Measurements from ENCODE around the gene CRHR2. TPM values are rescaled to one million over a fixed set of nuclear protein-coding genes. Genes with fewer than 3 reads are reported as not detected.
A peak's percentile ranks its signal among the peaks of the same experiment; 100 is the strongest.

The CRHR2 gene
- total and polyA plus RNA-seq, 3 experiments from 2014 or later: not detected

- Histone ChIP-seq H3K9me3 (ENCODE audit: low read length) (peaks cover 11% of the 10 kb centered on the region), H3K27me3 (ENCODE audit: insufficient read depth, low read length, poor library complexity, severe bottlenecking) (no peaks in the 10 kb centered on the region), H3K36me3 (ENCODE audit: insufficient read depth, low read length) (no peaks in the 10 kb centered on the region), H3K27ac (ENCODE audit: low read depth, low read length) (no peak overlapping the region), H3K4me3 (ENCODE audit: low read length) (no peak overlapping the region), H3K4me1 (ENCODE audit: insufficient read depth, low read length) (no peaks in the 10 kb centered on the region)
- DNase-seq: no peak
- peaks cover 0 to 2% of the 10 kb centered on the region in 2 donors for H3K27me3 Mint-ChIP-seq
- H3K27ac Mint-ChIP-seq: no peak overlapping the region
- H3K36me3 Mint-ChIP-seq: peaks cover 12 to 42% (median 20%) of the 10 kb centered on the region in 3 donors
- H3K9me3 Mint-ChIP-seq: peaks cover 14 to 24% (median 21%) of the 10 kb centered on the region in 5 donors
- no peaks in the 10 kb centered on the region for H3K4me1 Mint-ChIP-seq
- CTCF ChIA-PET: interaction anchor here (1.0 kb wide), 1 partner anchor 10 kb away, joined by 3 read pairs; no protein-coding TSS in a partner anchor
- POLR2A ChIA-PET: no interaction called here
- H3K4me3 Mint-ChIP-seq: no peak overlapping the region
These were observed 31.9 kb upstream of the CRHR2 start for GRCh38 chr7:30714129-30714528.

DNA sequence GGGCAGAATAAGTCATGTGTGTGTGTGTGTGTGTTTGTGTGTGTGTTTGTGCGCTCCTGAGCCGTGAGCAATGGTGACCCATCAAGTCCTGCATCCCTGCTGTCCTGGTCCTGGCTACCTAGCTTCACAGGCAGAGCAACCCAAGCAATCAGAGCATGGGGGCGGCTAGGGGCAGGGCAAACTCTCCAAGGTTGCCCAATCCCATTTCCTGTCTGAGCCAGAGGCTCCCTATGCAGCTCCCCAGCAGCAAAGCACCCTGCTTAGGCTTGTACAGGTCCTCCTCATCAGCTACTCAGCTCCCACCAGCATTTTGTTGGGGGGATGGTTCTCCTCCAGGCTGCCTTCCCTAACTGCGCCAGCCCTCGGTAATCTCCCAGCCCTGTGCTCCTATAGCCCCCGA lies 31.1 kb upstream of the CRHR2 start:
- ChIA-PET POLR2A (no interaction called here), CTCF (interaction anchor here (1.0 kb wide), 1 partner anchor 9 kb away, joined by 3 read pairs; no protein-coding TSS in a partner anchor)
- Mint-ChIP-seq H3K36me3 (peaks cover 12 to 34% (median 14%) of the 10 kb centered on the region in 3 donors), H3K9me3 (peaks cover 10 to 17% (median 13%) of the 10 kb centered on the region in 5 donors), H3K27me3 (peaks cover 0 to 2% of the 10 kb centered on the region in 2 donors), H3K4me1 (no peaks in the 10 kb centered on the region), H3K4me3 (no peak overlapping the region), H3K27ac (peak overlapping the region in 1 of 8 donors; percentile 85)
- no peak overlapping the region for H3K27ac ChIP-seq (ENCODE audit: low read depth, low read length)
- H3K4me3 ChIP-seq (ENCODE audit: low read length): no peak overlapping the region
- H3K27me3 ChIP-seq (ENCODE audit: insufficient read depth, low read length, poor library complexity, severe bottlenecking): no peaks in the 10 kb centered on the region
- DNase-seq: no peak
- H3K36me3 ChIP-seq (ENCODE audit: insufficient read depth, low read length): no peaks in the 10 kb centered on the region
- no peaks in the 10 kb centered on the region for H3K4me1 ChIP-seq (ENCODE audit: insufficient read depth, low read length)
- H3K9me3 ChIP-seq (ENCODE audit: low read length): peaks cover 8% of the 10 kb centered on the region

GRCh38 chr7:30710669-30711068 lies 28.4 kb upstream of the CRHR2 start:
- H3K4me3 Mint-ChIP-seq: no peak overlapping the region
- Histone ChIP-seq H3K36me3 (ENCODE audit: insufficient read depth, low read length) (no peaks in the 10 kb centered on the region), H3K9me3 (ENCODE audit: low read length) (no peaks in the 10 kb centered on the region), H3K4me3 (ENCODE audit: low read length) (no peak overlapping the region), H3K27ac (ENCODE audit: low read depth, low read length) (no peak overlapping the region), H3K4me1 (ENCODE audit: insufficient read depth, low read length) (no peaks in the 10 kb centered on the region), H3K27me3 (ENCODE audit: insufficient read depth, low read length, poor library complexity, severe bottlenecking) (no peaks in the 10 kb centered on the region)
- H3K36me3 Mint-ChIP-seq: peaks cover 0 to 13% (median 0%) of the 10 kb centered on the region in 3 donors
- no peak for DNase-seq
- peaks cover 0 to 2% of the 10 kb centered on the region in 2 donors for H3K27me3 Mint-ChIP-seq
- ChIA-PET POLR2A (no interaction called here), CTCF (interaction anchor here (1.4 to 3.2 kb wide), 2 partner anchors 28 to 29 kb away, joined by 3 to 15 read pairs; no protein-coding TSS in a partner anchor)
- no peaks in the 10 kb centered on the region for H3K4me1 Mint-ChIP-seq
- peaks cover 0 to 3% (median 0%) of the 10 kb centered on the region in 5 donors for H3K9me3 Mint-ChIP-seq
- no peak overlapping the region for H3K27ac Mint-ChIP-seq

DNA sequence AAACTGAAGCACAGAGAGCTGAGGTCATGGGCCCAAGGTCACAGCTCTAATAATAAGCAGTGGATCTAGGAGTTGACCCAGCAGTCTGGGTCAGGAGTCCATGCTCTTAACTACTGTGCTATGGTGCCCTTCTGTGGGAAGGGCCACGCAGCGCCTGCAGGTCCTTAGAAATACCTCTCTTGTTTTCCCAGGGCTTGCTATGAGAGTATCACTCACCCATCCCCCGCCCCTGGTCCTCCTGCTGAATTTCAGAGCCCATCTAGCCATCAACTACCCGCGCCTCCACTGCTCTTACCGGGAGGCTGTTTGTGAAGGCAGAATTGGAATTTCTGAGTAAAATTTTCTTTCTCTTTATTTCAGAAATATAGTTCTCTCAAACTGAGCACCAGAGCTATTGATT lies 27.3 kb upstream of the CRHR2 start:
- H3K9me3 ChIP-seq (ENCODE audit: low read length): no peaks in the 10 kb centered on the region
- no peaks in the 10 kb centered on the region for H3K4me1 ChIP-seq (ENCODE audit: insufficient read depth, low read length)
- H3K27ac ChIP-seq (ENCODE audit: low read depth, low read length): no peak overlapping the region
- no peaks in the 10 kb centered on the region for H3K36me3 ChIP-seq (ENCODE audit: insufficient read depth, low read length)
- peaks cover 0 to 2% of the 10 kb centered on the region in 2 donors for H3K27me3 Mint-ChIP-seq
- ChIA-PET POLR2A (no interaction called here), CTCF (interaction anchor here (1.4 to 3.2 kb wide), 2 partner anchors 26 to 30 kb away, joined by 3 to 15 read pairs; no protein-coding TSS in a partner anchor)
- H3K27me3 ChIP-seq (ENCODE audit: insufficient read depth, low read length, poor library complexity, severe bottlenecking): no peaks in the 10 kb centered on the region
- H3K4me3 Mint-ChIP-seq: no peak overlapping the region
- H3K4me3 ChIP-seq (ENCODE audit: low read length): no peak overlapping the region
- DNase-seq: no peak
- no peaks in the 10 kb centered on the region for H3K4me1 Mint-ChIP-seq
- peaks cover 0 to 3% (median 0%) of the 10 kb centered on the region in 3 donors for H3K36me3 Mint-ChIP-seq
- no peak overlapping the region for H3K27ac Mint-ChIP-seq
- peaks cover 0 to 2% (median 0%) of the 10 kb centered on the region in 5 donors for H3K9me3 Mint-ChIP-seq

- no peaks in the 10 kb centered on the region for H3K36me3 ChIP-seq (ENCODE audit: insufficient read depth, low read length)
- no peaks in the 10 kb centered on the region for H3K27me3 ChIP-seq (ENCODE audit: insufficient read depth, low read length, poor library complexity, severe bottlenecking)
- Mint-ChIP-seq H3K4me1 (no peaks in the 10 kb centered on the region), H3K9me3 (peaks cover 0 to 2% (median 0%) of the 10 kb centered on the region in 5 donors), H3K27ac (no peak overlapping the region), H3K36me3 (no peaks in the 10 kb centered on the region), H3K27me3 (peaks cover 0 to 2% of the 10 kb centered on the region in 2 donors), H3K4me3 (no peak overlapping the region)
- CTCF ChIA-PET: interaction anchor here (3.2 kb wide), 1 partner anchor 30 kb away, joined by 15 read pairs; no protein-coding TSS in a partner anchor
- no peak overlapping the region for H3K4me3 ChIP-seq (ENCODE audit: low read length)
- POLR2A ChIA-PET: no interaction called here
- no peak overlapping the region for H3K27ac ChIP-seq (ENCODE audit: low read depth, low read length)
- no peak for DNase-seq
- H3K9me3 ChIP-seq (ENCODE audit: low read length): no peaks in the 10 kb centered on the region
- H3K4me1 ChIP-seq (ENCODE audit: insufficient read depth, low read length): no peaks in the 10 kb centered on the region
These were observed 26.7 kb upstream of the CRHR2 start for GRCh38 chr7:30708983-30709382.

DNA sequence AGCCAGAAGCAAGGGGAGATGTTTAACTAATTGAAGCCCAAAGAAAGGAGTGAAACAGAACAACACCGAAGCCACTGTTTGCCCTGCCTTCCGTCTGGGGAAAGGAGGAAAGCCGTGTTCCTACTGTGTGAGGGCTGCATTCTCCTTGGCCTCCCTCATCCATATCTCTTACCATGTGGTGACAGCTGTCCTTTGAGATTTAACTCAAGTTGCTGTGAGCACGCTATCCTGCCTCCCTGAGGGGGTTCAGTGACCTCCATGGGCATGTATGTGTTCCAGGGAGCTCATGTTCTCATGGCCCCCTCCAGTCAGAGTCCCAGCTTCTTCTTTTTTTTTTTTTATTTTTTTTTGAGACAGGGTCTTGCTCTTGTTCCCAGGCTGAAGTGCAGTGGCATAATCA lies 26.2 kb upstream of the CRHR2 start:
- Mint-ChIP-seq H3K27ac (no peak overlapping the region), H3K9me3 (peaks cover 0 to 2% (median 0%) of the 10 kb centered on the region in 5 donors)

GRCh38 chr7:30707391-30708357 lies 25.4 kb upstream of the CRHR2 start:
- Histone ChIP-seq H3K27ac (ENCODE audit: low read depth, low read length) (no peak overlapping the region), H3K4me1 (ENCODE audit: insufficient read depth, low read length) (no peaks in the 10 kb centered on the region), H3K9me3 (ENCODE audit: low read length) (no peaks in the 10 kb centered on the region), H3K27me3 (ENCODE audit: insufficient read depth, low read length, poor library complexity, severe bottlenecking) (no peaks in the 10 kb centered on the region), H3K36me3 (ENCODE audit: insufficient read depth, low read length) (no peaks in the 10 kb centered on the region), H3K4me3 (ENCODE audit: low read length) (no peak overlapping the region)
- peaks cover 0 to 2% of the 10 kb centered on the region in 2 donors for H3K27me3 Mint-ChIP-seq
- no peak overlapping the region for H3K4me3 Mint-ChIP-seq
- no peaks in the 10 kb centered on the region for H3K36me3 Mint-ChIP-seq
- peak overlapping the region in 1 of 8 donors; percentile 48 for H3K27ac Mint-ChIP-seq
- peaks cover 0 to 2% (median 0%) of the 10 kb centered on the region in 5 donors for H3K9me3 Mint-ChIP-seq
- ChIA-PET CTCF (interaction anchor here (1.1 to 11.0 kb wide), 3 partner anchors 24 to 33 kb away, joined by 3 to 89 read pairs (median 15); no protein-coding TSS in a partner anchor), POLR2A (interaction anchor here (0.7 kb wide), 1 partner anchor 15 kb away, joined by 3 read pairs; no protein-coding TSS in a partner anchor)
- no peak for DNase-seq
- H3K4me1 Mint-ChIP-seq: no peaks in the 10 kb centered on the region

More for the DNA sequence above, 26.2 kb upstream of the CRHR2 start:
- no peak overlapping the region for H3K4me3 ChIP-seq (ENCODE audit: low read length)
- H3K36me3 ChIP-seq (ENCODE audit: insufficient read depth, low read length): no peaks in the 10 kb centered on the region
- ChIA-PET POLR2A (interaction anchor here (0.7 kb wide), 1 partner anchor 14 kb away, joined by 3 read pairs; no protein-coding TSS in a partner anchor), CTCF (interaction anchor here (1.1 to 3.2 kb wide), 2 partner anchors 25 to 31 kb away, joined by 3 to 15 read pairs; no protein-coding TSS in a partner anchor)
- H3K27me3 ChIP-seq (ENCODE audit: insufficient read depth, low read length, poor library complexity, severe bottlenecking): no peaks in the 10 kb centered on the region
- no peaks in the 10 kb centered on the region for H3K36me3 Mint-ChIP-seq
- H3K4me3 Mint-ChIP-seq: no peak overlapping the region
- no peaks in the 10 kb centered on the region for H3K9me3 ChIP-seq (ENCODE audit: low read length)
- peaks cover 0 to 2% of the 10 kb centered on the region in 2 donors for H3K27me3 Mint-ChIP-seq
- DNase-seq: no peak
- H3K27ac ChIP-seq (ENCODE audit: low read depth, low read length): no peak overlapping the region
- H3K4me1 ChIP-seq (ENCODE audit: insufficient read depth, low read length): no peaks in the 10 kb centered on the region
- H3K4me1 Mint-ChIP-seq: no peaks in the 10 kb centered on the region

DNA sequence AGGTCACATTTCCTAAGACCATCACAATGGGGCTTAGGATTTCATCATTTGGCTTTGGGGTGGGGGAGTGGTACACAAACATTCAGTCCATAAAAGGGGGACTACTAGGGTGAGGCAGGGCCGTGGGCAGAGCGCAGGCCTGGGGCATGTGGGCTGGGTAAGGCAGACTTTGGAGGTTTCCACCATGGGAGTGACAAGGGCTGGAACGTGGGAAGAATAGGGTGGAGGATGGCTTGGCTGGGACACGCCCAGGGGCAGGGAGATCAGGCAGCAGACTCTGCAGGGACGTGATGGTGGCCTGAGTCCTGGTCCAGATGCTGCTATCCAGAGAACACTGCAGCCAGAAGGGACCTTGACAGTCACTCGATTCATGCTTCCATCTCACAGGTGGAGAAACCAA lies 24.7 kb upstream of the CRHR2 start:
- no peaks in the 10 kb centered on the region for H3K36me3 ChIP-seq (ENCODE audit: insufficient read depth, low read length)
- no peak for DNase-seq
- CTCF ChIA-PET: interaction anchor here (11.0 kb wide), 1 partner anchor 33 kb away, joined by 89 read pairs; no protein-coding TSS in a partner anchor
- no peaks in the 10 kb centered on the region for H3K9me3 ChIP-seq (ENCODE audit: low read length)
- H3K4me1 Mint-ChIP-seq: no peaks in the 10 kb centered on the region
- peak overlapping the region in 2 of 8 donors; percentile 31 to 56 for H3K27ac Mint-ChIP-seq
- peaks cover 0 to 2% (median 0%) of the 10 kb centered on the region in 5 donors for H3K9me3 Mint-ChIP-seq
- POLR2A ChIA-PET: no interaction called here
- H3K4me3 ChIP-seq (ENCODE audit: low read length): no peak overlapping the region
- H3K27ac ChIP-seq (ENCODE audit: low read depth, low read length): no peak overlapping the region
- no peaks in the 10 kb centered on the region for H3K36me3 Mint-ChIP-seq
- no peak overlapping the region for H3K4me3 Mint-ChIP-seq
- no peaks in the 10 kb centered on the region for H3K27me3 Mint-ChIP-seq
- no peaks in the 10 kb centered on the region for H3K27me3 ChIP-seq (ENCODE audit: insufficient read depth, low read length, poor library complexity, severe bottlenecking)
- H3K4me1 ChIP-seq (ENCODE audit: insufficient read depth, low read length): no peaks in the 10 kb centered on the region
